ENCODE data around the gene SYP. TPM values are rescaled to one million over a fixed set of nuclear protein-coding genes. Genes with fewer than 3 reads are reported as not detected.

SYP gene
- total and polyA plus RNA-seq, 5 donors, result 2.1 to 3.1 (median 2.6) TPM

DNA sequence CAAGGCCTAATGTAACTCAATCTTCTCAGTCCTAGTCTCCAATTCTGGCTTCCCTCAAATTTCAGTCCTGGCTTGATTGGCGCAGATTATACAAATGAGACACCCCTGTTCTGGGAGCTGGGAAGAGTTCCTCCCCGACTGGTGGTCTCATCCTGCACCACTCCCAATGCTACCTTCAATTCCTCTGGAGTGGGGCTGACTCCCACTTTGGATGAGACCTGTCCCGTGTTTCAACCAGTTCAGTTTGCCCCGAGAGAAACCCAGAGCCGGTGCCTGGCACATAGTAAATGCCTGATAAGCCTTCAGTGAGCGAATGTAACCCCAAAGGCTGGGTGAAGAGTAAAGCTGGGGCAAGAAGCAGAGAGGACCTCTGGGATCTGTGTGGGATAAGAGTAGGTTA, 4.0 kb upstream of the SYP start:
- WGBS, result 78% methylated on average over 6 of the region's 6 CpGs
- no peaks in the 10 kb centered on the region for H3K9me3 ChIP-seq (ENCODE audit: control insufficient read depth, low read length)
- H3K4me1 ChIP-seq (ENCODE audit: control insufficient read depth, insufficient read depth, low read length), result no peaks in the 10 kb centered on the region
- intact Hi-C loops (cut with DNase I), result no loop called here
- DNase-seq, result no peak
- H3K27ac ChIP-seq (ENCODE audit: low read length), result peak overlapping the region; percentile 66
- ATAC-seq, result no peak
- no peaks in the 10 kb centered on the region for H3K27me3 ChIP-seq (ENCODE audit: control insufficient read depth, insufficient read depth)
- no peak overlapping the region for H3K4me3 ChIP-seq (ENCODE audit: low read length)

DNA sequence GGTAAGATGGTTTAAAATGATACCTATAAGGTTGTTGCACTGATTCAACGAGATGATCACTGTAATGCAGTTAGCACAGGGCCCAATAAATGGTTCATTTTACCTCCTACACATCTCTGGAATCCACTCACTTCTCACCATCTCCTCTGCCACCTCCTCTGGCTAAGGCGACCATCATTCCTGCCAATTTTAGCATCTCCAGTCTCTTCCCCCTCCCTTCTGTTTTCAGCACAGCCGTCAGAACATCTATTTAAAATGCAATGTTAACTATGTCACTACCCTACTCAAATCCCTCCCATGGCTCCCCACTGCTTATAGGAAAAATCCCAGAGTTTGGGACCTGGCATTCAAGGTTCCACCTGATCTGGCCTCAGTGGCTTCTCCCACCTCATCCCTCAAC, 3.5 kb upstream of the SYP start:
- ATAC-seq (peak in 1 of 2 donors; percentile 35), DNase-seq (no peak)
- WGBS, result 50% methylated on average over 3 of the region's 3 CpGs
- Histone ChIP-seq H3K27ac (ENCODE audit: low read length) (peak overlapping the region; percentile 66), H3K4me3 (ENCODE audit: low read length) (no peak overlapping the region), H3K27me3 (ENCODE audit: control insufficient read depth, insufficient read depth) (no peaks in the 10 kb centered on the region), H3K9me3 (ENCODE audit: control insufficient read depth, low read length) (no peaks in the 10 kb centered on the region), H3K4me1 (ENCODE audit: control insufficient read depth, insufficient read depth, low read length) (no peaks in the 10 kb centered on the region)
- intact Hi-C loops (cut with DNase I), result no loop called here

DNA sequence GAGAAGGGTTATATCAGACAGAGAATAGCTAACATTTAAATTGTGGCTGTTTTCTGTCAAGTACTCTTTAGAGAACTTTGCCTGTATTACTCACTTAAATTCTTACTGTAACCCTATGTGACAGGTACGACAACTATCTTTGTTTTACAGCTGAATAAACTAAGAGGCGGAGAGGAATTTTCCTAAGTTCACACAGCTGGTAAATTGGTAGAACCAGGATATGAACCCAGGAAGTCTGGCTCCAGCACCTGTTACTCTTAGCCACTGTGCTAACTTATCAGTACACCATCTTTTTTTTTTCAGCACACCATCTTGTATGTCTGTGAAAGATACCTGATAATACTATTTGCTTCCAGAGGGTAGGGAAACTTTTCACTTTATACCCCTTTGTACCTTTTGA, 2.0 kb upstream of the SYP start:
- WGBS, result 99% methylated on average over 2 of the region's 2 CpGs
- no peaks in the 10 kb centered on the region for H3K27me3 ChIP-seq (ENCODE audit: control insufficient read depth, insufficient read depth)
- ATAC-seq, result no peak
- intact Hi-C loops (cut with DNase I), result no loop called here
- no peak for DNase-seq
- H3K27ac ChIP-seq (ENCODE audit: low read length), result no peak overlapping the region
- H3K4me3 ChIP-seq (ENCODE audit: low read length), result no peak overlapping the region
- no peaks in the 10 kb centered on the region for H3K9me3 ChIP-seq (ENCODE audit: control insufficient read depth, low read length)
- H3K4me1 ChIP-seq (ENCODE audit: control insufficient read depth, insufficient read depth, low read length), result no peaks in the 10 kb centered on the region

DNA sequence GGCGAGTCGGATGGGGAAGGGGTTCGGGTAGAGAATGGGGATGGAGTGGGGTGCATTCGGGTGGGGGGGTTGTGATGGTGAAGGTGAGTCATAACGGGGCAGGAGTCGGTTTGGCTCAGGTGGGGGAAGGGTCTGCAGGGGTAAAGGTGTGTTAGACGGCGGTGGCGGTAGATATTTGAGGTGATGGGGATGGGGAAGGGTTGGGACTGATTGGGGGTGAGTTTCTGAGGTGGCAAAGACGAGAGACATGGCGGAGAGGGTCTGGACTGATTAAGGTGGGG, 738 bp downstream of the SYP start:
- Histone ChIP-seq H3K27ac (ENCODE audit: low read length) (no peak overlapping the region), H3K9me3 (ENCODE audit: control insufficient read depth, low read length) (no peaks in the 10 kb centered on the region), H3K4me1 (ENCODE audit: control insufficient read depth, insufficient read depth, low read length) (no peaks in the 10 kb centered on the region), H3K4me3 (ENCODE audit: low read length) (no peak overlapping the region), H3K27me3 (ENCODE audit: control insufficient read depth, insufficient read depth) (no peaks in the 10 kb centered on the region)
- ATAC-seq (no peak), DNase-seq (no peak)
- whole genome bisulfite sequencing, result 10% methylated on average over 11 of the region's 11 CpGs
- intact Hi-C loops (cut with DNase I), result loop anchor here in 2 of 4 donors (10.0 kb wide), 2 partner anchors 66 to 76 kb away; partner anchors contain the start of genes FOXP3 (in 1 of the 2) and PPP1R3F (in 1 of the 2)

DNA sequence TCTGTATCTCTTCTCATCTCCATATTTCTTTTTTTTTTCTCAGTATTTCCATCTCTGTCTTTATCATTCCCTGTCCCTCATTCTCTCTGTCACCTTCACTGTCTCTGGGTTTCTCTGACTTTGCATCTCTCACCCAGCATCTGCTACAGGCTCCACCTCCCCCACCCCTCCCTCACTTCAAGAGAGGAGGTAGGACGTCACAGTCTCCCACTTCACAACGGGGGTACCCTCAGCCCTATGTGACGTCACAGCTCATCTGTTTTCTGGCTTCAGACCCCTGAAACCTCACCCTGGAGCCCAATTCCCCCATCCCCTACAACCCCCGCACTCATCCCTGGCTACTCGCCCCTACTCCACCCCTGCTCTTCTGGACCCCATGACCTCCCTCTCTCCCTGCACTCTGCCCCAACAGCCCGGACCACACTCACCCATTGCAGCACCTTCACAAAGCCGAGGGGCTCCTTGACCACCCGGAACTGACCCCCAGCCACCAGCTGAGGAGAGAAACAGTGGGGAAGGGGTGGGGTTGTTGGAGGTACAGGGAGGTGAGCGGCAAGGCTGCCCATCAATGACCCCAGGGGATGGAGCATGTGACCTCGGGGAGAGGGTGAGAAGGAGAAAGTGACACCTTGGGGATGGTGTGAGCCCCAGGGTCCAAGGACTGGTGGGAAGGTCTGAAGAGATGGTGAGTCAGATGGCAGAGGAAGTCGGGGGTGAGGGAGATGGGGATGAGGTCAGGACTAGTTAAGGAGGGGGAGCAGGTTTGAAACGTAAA, 1.3 kb downstream of the SYP start:
- no peaks in the 10 kb centered on the region for H3K9me3 ChIP-seq (ENCODE audit: control insufficient read depth, low read length)
- intact Hi-C loops (cut with DNase I), result loop anchor here in 2 of 4 donors (10.0 kb wide), 2 partner anchors 66 to 76 kb away; partner anchors contain the start of genes FOXP3 (in 1 of the 2) and PPP1R3F (in 1 of the 2)
- H3K27me3 ChIP-seq (ENCODE audit: control insufficient read depth, insufficient read depth), result no peaks in the 10 kb centered on the region
- ATAC-seq (no peak), DNase-seq (no peak)
- 15% methylated on average over 12 of the region's 12 CpGs for WGBS
- H3K4me3 ChIP-seq (ENCODE audit: low read length), result no peak overlapping the region
- H3K27ac ChIP-seq (ENCODE audit: low read length), result no peak overlapping the region
- H3K4me1 ChIP-seq (ENCODE audit: control insufficient read depth, insufficient read depth, low read length), result no peaks in the 10 kb centered on the region

DNA sequence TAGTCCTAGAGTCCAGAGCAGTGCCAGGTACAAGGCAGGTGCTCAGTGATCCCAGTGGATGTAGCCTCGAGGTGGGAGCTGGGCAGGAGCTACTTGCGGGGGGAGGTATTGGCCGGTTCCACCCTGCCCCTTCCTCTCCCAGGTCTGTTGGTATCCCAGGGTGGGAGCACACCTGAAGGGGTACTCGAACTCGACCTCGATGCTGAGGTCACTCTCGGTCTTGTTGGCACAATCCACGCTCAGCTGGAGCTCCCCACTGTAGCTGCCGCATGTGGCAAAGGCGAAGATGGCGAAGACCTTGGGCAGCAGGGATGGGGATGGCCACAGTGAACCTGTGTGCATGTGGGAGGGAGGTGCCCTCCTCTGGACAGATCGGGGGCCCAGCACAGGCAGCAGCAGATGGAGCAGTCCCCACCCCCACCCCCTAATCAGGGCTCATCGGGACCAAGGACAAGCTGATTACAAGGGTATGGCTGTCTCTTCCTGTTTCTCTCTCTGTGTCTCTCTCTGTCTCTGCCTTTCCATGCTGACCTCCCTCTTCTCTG, 2.4 kb downstream of the SYP start:
- Histone ChIP-seq H3K4me1 (ENCODE audit: control insufficient read depth, insufficient read depth, low read length) (no peaks in the 10 kb centered on the region), H3K27ac (ENCODE audit: low read length) (no peak overlapping the region), H3K4me3 (ENCODE audit: low read length) (no peak overlapping the region), H3K27me3 (ENCODE audit: control insufficient read depth, insufficient read depth) (no peaks in the 10 kb centered on the region), H3K9me3 (ENCODE audit: control insufficient read depth, low read length) (no peaks in the 10 kb centered on the region)
- DNase-seq (no peak), ATAC-seq (no peak)
- intact Hi-C loops (cut with DNase I), result loop anchor here in 2 of 4 donors (10.0 kb wide), 2 partner anchors 67 to 77 kb away; partner anchors contain the start of genes FOXP3 (in 1 of the 2) and PPP1R3F (in 1 of the 2)
- 73% methylated on average over 13 of the region's 13 CpGs for WGBS

DNA sequence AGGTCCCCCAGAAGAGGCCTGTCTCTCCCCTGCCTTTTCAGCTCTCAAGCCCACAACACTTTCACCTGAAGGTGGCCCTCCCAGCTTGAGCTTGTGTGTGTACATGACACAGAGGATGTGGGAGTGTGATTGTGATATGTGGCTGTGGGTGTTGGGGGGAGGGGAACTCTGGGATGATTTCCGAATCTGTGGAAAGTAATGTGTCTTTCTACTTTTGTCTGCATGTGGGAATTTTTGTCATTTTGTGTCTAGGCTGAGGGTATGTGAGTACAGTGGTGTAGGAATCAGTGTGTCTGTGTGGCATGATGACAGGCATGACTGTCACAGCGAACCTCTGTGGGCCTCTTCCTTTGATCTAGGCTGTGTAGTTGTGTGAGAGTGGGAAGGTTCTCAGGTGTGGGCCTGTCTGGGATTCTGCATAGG, 6.4 kb downstream of the SYP start:
- H3K4me1 ChIP-seq (ENCODE audit: control insufficient read depth, insufficient read depth, low read length), result no peaks in the 10 kb centered on the region
- no peaks in the 10 kb centered on the region for H3K27me3 ChIP-seq (ENCODE audit: control insufficient read depth, insufficient read depth)
- intact Hi-C loops (cut with DNase I), result loop anchor here in 2 of 4 donors (10.0 kb wide), 2 partner anchors 71 to 81 kb away; partner anchors contain the start of genes FOXP3 (in 1 of the 2) and PPP1R3F (in 1 of the 2)
- ATAC-seq (no peak), DNase-seq (no peak)
- 56% methylated on average over 2 of the region's 2 CpGs for WGBS
- no peak overlapping the region for H3K4me3 ChIP-seq (ENCODE audit: low read length)
- no peak overlapping the region for H3K27ac ChIP-seq (ENCODE audit: low read length)
- H3K9me3 ChIP-seq (ENCODE audit: control insufficient read depth, low read length), result no peaks in the 10 kb centered on the region

DNA sequence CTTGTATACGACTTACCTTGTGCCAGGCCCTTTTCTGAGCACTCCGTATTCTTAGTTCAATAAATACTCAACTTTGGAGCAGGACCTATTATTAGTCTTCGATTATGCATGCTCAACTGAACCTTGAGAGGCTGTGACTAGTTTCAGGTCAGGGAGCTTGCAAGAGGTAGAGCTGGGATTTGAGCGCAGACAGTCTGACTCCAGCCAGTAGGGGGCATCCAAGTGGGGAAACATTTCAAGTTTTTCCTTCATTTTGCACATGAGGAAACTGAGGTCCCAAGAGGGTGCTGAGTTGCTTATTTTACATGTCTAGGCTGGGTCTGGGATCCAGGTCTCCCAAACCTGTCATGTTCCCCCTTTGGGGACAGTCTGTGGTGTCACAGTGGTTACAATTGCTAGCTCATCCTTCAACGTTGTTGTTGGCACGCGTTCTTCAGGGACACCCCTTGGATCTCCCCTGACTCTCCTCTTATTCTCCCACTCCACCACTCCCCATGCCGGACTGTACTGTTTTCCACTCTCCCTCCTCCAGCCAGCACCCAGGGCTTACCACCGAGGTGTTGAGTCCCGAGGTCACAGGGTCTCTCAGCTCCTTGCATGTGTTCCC, 7.2 kb downstream of the SYP start:
- 58% methylated on average over 10 of the region's 10 CpGs for WGBS
- intact Hi-C loops (cut with DNase I), result loop anchor here in 2 of 4 donors (10.0 kb wide), 2 partner anchors 72 to 82 kb away; partner anchors contain the start of genes FOXP3 (in 1 of the 2) and PPP1R3F (in 1 of the 2)
- Histone ChIP-seq H3K4me3 (ENCODE audit: low read length) (no peak overlapping the region), H3K27me3 (ENCODE audit: control insufficient read depth, insufficient read depth) (no peaks in the 10 kb centered on the region), H3K4me1 (ENCODE audit: control insufficient read depth, insufficient read depth, low read length) (no peaks in the 10 kb centered on the region), H3K27ac (ENCODE audit: low read length) (no peak overlapping the region), H3K9me3 (ENCODE audit: control insufficient read depth, low read length) (no peaks in the 10 kb centered on the region)
- DNase-seq (peak in 1 of 3 donors; percentile 27), ATAC-seq (no peak)

DNA sequence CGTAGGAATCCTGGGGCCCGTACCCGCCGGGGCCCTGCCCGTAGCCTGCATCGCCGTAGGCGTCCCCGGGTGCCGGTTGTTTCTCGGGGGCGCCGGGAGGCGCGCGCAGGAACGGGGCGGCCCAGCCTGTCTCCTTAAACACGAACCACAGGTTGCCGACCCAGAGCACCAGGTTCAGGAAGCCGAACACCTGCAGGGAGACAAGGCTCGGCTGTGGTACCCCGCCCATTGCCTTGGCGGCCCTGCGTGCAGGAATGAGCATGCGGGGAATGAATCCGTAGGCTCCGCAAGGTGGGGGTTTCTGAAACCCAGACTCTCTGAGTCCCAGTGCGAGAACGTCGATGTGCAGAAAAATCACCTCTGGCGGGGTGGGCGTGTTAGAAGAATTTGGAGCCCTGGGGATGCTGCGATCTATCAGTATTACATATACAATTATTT, 8.4 kb downstream of the SYP start:
- DNase-seq (no peak), ATAC-seq (no peak)
- no peaks in the 10 kb centered on the region for H3K9me3 ChIP-seq (ENCODE audit: control insufficient read depth, low read length)
- H3K4me1 ChIP-seq (ENCODE audit: control insufficient read depth, insufficient read depth, low read length), result no peaks in the 10 kb centered on the region
- intact Hi-C loops (cut with DNase I), result loop anchor here in 2 of 4 donors (10.0 kb wide), 2 partner anchors 73 to 83 kb away; partner anchors contain the start of genes FOXP3 (in 1 of the 2) and PPP1R3F (in 1 of the 2)
- H3K27me3 ChIP-seq (ENCODE audit: control insufficient read depth, insufficient read depth), result no peaks in the 10 kb centered on the region
- 1% methylated on average over 34 of the region's 34 CpGs for WGBS
- H3K27ac ChIP-seq (ENCODE audit: low read length), result peak overlapping the region; percentile 90
- H3K4me3 ChIP-seq (ENCODE audit: low read length), result peak overlapping the region; percentile 53

DNA sequence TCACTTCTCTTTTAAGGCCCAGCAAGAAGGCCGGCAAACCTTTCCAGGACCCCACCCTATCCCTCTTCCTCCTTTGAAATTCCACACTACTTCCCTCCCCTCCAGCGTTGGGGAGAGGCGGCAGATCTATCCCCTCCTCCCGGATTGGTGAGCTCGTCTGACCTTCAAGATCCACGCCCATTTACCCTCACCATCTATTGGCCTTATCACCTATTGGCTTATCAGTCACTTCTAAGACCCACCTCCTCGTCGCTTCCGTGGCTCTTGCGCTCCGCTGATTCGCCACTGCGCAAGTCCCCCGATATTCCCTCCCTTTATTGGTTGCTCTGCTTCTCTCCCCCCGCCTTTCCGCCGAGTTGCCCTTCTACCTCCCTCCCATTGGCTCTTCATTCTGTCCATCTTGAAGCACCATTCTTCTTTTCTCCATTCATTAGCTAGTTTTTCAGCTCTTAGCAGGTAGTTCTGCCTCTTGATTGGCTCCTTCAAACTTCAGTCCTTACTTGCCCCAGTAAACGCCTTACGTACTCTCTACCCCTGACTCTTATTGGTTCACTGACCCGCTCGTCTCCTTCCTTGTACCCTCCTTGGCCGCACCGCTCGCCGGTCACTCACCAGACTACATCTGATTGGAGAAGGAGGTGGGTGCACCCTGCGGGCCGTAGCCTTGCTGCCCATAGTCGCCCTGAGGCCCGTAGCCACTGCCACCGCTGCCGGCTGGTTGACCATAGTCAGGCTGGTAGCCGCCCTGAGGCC, 9.0 kb downstream of the SYP start:
- H3K9me3 ChIP-seq (ENCODE audit: control insufficient read depth, low read length), result no peaks in the 10 kb centered on the region
- H3K27me3 ChIP-seq (ENCODE audit: control insufficient read depth, insufficient read depth), result no peaks in the 10 kb centered on the region
- H3K27ac ChIP-seq (ENCODE audit: low read length), result peak overlapping the region; percentile 93
- H3K4me3 ChIP-seq (ENCODE audit: low read length), result peak overlapping the region; percentile 53
- WGBS, result under 1% methylated on average over 32 of the region's 32 CpGs
- no peaks in the 10 kb centered on the region for H3K4me1 ChIP-seq (ENCODE audit: control insufficient read depth, insufficient read depth, low read length)
- ATAC-seq (peak; percentile 94), DNase-seq (peak; percentile 90 to 95 (median 94))
- intact Hi-C loops (cut with DNase I), result loop anchor here in 2 of 4 donors (10.0 kb wide), 2 partner anchors 74 to 84 kb away; partner anchors contain the start of genes FOXP3 (in 1 of the 2) and PPP1R3F (in 1 of the 2)
